ENCODE measurements around the gene PHF8. TPM values are rescaled to one million over a fixed set of nuclear protein-coding genes. Genes with fewer than 3 reads are reported as not detected.

The PHF8 gene
- polyA plus RNA-seq, 4 donors: 27.1 to 35.0 (median 28.5) TPM

Other genes with a start within 250 kb of the PHF8 start
- gene FAM120C, start 138.8 kb upstream of the PHF8 start, polyA plus RNA-seq (ENCODE audit: insufficient read length in 4 of 4): 10 to 100 TPM in 1 of 4 donors, 1 to 10 TPM in 3; 8.9 to 11.4 (median 9.7) TPM